Left cardiac atrium (tissue), 4 donors: ENCODE results near the gene RGS5. TPM values are rescaled to one million over a fixed set of nuclear protein-coding genes. Genes with fewer than 3 reads are reported as not detected.

ENCODE experiments used
- ATAC-seq, 2 donors: fragments of 200-7000 bp; cut with Tn5 transposase; one replicate each; pipeline ENCODE4 v1.9.1; 2020; ENCODE audit warnings: mild to moderate bottlenecking in 2 of 2, moderate library complexity in 2 of 2
- DNase-seq: peaks from one replicate; pipeline ENCODE4 v3.0.0-alpha.2; 2020
- intact Hi-C, 2 donors: fragments of 100-400 bp; cut with DNase I; formaldehyde crosslinking; loops; one replicate each; pipeline versions ENCODE4 v1.14.1 to v1.15.1; 2022 to 2023
- total RNA-seq, 2 donors: library from RNA; stranded (reverse); fragmentation: NEBNext Ultra II Directional; extraction: Animal tissue kit (Norgen Biotek cat#: 25700); gene quantifications; one replicate each; pipeline ENCODE4 v1.2.1, GENCODE V29; 2021
- donor health status: DM: no; HTN: yes; CAD: no.
- donor health status: DM: no; HTN: yes; CAD: no; lungs with severe emphysema.
- donor health status: DM: yes; HTN: yes; CAD: no.
- donor health status: Dilated cardiomyopathy.

The RGS5 gene
- total RNA-seq, 2 donors from 2014 or later: 215 to 235 TPM

DNA sequence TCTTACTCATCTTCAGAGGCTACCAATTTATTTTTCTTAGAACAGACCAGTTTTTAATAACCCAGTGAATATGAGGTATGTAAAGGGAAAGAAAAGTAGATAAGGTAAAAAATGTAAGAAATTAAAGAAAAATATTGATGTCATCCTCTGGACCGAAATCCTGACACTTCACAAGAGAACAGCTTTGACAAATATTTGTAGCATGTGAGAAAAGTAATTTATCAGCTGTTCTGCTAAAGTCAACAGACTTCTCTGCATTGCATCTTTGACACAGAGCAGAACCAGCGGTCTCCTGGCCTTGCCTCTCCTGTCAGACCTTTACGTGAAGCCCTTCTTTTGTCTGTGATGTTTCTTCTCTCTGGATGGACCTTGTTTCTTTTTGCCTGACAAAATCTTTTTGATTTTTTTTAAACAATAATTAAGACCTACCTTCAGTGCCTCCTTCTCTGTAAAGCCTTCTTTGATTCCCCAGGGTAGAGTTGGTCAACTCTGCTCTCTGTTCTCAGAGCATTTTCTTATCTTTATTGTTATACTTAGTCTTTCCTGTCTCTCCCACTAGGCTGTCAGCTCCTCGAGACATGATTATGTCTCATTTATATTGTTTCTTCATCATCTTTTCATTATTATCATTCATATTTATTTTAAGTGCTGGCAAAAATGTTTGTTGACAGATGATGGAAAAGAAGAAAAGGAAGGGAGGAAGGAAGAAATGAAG lies 98.2 kb downstream of the RGS5 start:
- intact Hi-C loops: no loop called here
- ATAC-seq (peak in 1 of 2 donors; percentile 77), DNase-seq (no peak)

DNA sequence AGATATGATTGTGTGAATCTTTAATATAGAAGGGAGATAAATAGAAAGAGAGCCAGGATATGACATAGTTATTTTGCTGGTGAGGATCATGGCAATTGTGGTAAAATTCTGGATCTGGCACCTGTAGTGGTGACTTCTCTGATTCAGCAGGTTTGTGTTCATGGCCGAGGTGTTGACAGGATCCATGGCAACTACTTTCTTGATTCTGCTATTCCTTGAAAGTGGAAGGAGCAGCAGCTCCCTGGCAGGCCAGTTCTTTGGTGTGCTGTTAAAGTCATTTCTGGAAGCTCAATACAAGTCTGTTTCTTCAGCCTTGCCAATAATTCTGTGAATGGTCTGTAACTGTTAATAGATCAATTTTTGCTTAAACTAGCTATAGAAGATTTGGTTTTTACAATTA lies 100.1 kb downstream of the RGS5 start:
- ATAC-seq: no peak
- intact Hi-C loops: no loop called here
- no peak for DNase-seq

DNA sequence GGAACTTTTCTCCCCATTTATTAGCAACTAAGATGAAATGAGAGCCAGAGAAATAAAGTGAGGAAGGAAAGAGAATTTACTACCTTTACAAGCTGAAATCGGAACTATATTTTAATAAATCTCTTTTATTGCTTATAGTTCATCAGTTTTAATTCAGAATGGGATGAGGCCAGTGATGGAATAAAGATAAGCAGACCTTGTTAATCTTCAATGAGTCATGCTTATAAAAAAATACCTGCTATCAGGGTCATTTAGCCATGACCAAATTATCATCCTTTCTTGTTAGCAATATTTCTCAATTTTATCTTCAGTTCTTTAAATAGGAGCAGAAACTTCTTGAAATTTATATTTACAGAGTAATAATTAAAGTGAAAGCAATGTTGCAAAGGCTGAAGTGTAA lies 107.5 kb downstream of the RGS5 start:
- intact Hi-C loops: no loop called here
- no peak for ATAC-seq
- DNase-seq: no peak

GRCh38 chr1:163094589-163094988 lies 108.1 kb downstream of the RGS5 start:
- intact Hi-C loops: no loop called here
- peak in 1 of 2 donors; percentile 56 for ATAC-seq
- DNase-seq: no peak

DNA sequence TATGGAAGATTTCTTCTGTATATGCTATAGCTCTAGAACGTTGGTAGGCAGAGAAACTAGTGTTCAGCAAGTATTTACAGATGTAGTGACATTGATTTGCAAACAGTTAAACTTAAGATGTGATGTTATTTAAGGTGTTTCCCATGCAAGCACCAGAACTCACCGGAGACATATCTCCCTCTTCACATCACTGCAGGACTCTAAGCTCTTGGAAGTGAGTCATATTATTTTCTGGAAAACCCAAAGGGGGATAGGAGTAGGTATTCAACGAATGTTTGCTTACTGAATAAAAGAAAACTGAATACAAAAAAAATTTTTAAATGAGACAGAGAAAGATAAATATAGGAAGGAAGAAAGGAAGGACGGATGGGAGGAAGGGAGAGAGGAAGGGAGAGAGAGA lies 108.5 kb downstream of the RGS5 start:
- ATAC-seq (peak in 1 of 2 donors; percentile 27), DNase-seq (no peak)
- intact Hi-C loops: no loop called here

DNA sequence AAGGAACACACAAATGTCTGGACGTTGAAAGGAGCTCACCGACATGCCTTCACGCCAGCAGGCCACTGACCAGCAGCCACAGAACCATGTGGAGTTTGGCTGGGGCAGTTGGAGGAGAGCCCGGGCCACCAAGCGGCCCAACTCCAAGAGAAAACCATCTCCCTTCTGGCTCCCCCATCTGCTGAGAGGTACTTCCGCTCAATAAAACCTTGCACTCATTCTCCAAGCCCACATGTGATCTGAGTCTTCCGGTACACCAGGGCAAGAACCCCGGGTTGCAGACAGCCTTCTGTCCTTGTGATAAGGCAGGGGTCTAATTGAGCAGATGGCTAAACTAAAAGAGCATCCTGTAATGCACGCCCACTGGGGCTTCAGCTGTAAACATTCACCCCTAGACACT lies 109.1 kb downstream of the RGS5 start:
- intact Hi-C loops: no loop called here
- ATAC-seq (no peak), DNase-seq (no peak)

- ATAC-seq: no peak
- intact Hi-C loops: no loop called here
Measured at GRCh38 chr1:163093169-163093568, 109.5 kb downstream of the RGS5 start.

More at GRCh38 chr1:163093169-163093568, 109.5 kb downstream of the RGS5 start:
- no peak for DNase-seq

Other genes starting within 250 kb of the RGS5 start
- gene RGS4, start 133.6 kb downstream of the RGS5 start, total RNA-seq: 1 to 10 TPM; 2.0 to 5.1 TPM
- gene NUF2, start 119.0 kb upstream of the RGS5 start, total RNA-seq: 1 to 10 TPM in 1 of 2 donors, under 1 TPM in 1; 0.26 to 1.2 TPM